ENCODE data around the gene SRXN1.
"Not testable (repeated sequence)": the region's sequence is repeated elsewhere in the genome, so short reads cannot be mapped to it uniquely, and the experiment has no call there.

The SRXN1 gene

DNA sequence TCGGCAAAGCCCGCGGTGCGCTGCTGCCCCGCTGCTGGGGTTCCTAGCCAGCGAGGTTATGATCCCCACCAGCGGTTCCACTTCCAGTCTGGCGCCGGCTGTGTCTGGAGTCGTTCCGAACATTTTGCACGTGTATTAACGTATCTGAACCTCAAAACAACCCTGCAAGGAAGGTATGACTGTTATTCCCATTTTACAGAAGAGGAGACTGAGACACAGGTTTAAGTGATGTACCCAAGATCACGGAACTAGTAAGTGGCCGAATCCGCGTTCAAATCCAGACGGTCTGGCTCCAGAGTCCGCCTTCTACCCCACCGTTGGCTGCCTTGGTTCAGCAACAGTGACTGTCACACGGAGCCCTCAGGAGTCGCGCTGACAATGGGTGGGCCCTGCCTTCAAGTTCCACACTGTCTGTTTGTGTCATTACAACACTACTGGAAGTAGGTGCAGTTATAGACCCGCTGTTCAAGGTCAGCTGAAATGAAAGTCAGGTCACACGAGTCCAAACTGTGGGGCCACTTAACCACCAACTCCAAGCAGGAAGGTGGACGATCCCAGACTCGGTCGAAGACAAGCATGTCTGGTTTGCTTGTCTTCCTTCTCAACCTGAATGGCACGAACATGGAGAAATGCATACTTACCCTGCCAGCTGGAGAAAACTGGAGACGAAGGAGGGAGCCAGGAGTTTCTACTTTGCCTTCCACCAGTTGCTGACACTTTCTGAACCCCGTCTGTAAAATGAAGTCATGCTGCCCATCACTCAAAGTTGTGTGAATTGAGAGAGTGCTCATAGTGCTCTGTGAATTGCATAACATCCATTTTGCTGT, 803 bp upstream of the SRXN1 start:
- no peak for DNase-seq

DNA sequence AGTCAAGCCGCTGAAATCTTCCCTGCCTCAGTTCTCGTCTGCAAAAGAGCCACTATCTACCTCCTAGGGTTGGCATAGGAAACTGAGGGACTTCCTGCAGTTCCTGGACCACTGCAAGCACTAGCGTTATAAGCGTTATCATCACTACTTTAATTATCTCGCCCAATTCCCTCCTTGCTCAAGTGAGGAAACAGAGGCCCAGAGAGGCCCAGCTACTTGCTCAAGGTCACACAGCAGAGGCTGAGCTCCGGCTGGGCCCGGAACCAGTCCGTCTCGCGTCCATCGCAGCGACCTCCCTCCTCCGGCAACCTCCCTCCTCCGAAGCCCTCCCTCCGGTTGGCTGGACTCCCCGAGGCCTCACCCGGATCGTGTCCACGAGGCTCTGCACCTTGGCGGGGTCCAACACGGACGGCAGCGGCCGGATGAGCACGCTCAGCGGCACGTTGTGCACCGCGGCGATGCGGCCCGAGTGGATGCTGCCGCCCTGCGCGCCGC, 338 bp downstream of the SRXN1 start:
- peak; percentile 54 for DNase-seq

DNA sequence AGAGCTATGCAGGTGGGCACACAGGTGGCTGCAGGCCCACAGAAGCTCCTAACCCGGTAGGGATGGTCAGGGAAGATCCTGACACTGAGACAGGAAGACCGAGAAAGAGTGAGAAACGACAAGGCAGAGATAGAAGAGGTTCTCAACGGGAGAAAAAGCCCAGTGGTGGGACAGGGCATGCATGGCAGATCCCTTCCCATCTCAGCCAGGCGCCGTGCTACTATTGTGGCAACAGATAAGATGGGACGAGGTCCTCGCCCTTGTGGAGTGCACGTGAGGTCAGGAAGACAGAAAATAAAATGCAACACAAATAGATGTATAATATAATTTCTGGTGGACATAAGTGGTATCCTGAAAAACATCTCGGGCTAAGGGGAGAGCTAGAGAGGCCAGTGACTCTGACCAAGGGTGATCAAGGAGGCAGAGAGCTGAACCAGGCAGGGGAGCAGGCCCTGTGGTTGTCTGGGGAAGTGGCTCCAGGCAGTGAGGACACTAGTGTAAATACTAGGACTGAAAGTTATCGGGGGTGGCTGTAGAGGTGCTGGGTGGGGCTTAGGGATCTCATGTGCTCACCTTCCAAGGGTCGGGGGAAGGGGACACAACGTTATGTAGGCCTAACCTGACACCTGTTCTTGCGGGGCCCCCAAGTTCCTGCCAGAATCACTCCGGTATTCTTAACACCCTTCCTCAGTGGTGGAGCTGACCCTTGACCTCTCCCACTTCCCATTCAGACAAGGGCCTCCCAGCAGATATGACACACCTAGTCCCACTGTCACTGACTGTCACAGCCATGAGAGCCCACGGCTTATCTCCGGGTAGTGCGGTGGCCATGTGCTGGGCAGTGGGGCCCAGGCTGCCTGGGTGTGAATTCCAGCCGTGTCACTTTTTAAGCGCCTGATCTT, 1.0 kb downstream of the SRXN1 start:
- DNase-seq, result no peak

DNA sequence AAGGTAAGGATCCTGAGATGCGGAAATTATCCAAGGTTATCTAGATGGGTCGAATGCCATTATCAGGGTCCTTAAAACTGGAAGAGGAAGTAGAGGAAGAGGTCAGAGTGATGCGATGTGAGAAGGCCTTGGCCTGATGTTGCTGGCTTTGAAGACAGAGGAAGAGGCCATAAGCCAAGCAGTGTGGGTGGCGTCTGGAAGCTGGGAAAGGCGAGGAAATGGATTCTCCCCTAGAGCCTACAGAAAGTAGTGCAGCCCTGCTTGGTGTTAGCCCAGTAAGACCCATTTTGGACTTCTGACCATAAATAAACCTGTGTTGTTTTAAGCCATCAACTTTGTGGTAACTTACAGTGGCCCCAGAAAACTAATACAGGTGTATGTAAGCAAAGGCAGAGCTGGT, 2.0 kb downstream of the SRXN1 start:
- DNase-seq, result no peak

GRCh38 chr20:650281-650680, 2.7 kb downstream of the SRXN1 start:
- no peak for DNase-seq

- no peak for DNase-seq
These were observed 5.5 kb downstream of the SRXN1 start for GRCh38 chr20:647479-648019.

DNA sequence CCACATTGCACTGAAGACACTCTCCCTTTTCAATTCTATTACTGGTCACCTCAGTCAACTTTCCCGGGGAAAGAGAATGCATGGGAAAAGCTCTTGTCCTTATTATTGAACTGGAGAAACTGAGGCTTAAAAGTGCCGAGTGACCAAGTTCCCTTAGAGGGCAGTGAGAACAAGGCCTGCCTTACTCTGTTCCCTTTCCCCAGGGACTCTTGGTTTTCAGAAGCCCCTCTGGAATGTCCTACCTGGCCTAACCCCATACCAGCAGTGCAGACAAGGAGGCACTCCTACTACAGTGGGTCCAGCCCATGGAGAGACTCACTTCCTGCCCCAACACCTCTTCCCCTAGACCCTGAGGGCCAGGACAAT, 6.1 kb downstream of the SRXN1 start:
- DNase-seq, result no peak

DNA sequence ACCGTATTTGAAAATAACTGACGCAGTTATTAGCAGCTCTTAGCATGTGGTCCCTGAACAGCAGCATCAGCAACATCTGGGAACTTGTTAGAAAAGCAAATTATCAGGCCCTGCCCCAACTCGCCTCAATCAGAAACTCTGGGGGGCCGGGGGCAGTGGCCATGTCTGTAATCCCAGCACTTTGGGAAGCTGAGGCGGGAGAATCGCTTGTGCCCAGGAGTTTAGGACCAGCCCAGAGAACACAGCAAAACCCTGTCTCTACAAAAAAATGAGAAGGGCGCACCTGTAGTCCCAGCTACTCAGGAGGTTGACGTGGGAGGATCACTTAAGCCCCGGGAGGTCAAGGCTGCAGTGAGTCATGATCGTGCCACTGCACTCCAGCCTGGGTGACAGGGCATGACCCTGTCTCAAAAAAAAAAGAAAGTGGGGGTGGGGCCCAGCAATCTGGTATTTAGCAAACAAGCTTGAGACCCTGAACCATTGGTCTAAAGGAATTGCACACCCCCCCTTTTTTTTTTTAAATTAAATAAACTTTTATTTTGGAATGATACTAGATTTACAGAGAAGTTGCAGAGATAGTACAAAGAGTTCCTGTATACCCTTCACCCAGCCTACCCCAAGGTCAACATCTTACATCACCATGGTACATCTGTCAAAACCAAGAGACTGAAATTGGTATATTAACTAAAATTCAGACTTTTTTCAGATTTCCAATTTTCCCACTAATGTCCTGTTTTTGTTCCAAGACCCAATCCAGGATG, 6.7 kb downstream of the SRXN1 start:
- no peak for DNase-seq

- DNase-seq, result peak; percentile 91
These were observed 7.5 kb downstream of the SRXN1 start for GRCh38 chr20:645318-646106.

DNA sequence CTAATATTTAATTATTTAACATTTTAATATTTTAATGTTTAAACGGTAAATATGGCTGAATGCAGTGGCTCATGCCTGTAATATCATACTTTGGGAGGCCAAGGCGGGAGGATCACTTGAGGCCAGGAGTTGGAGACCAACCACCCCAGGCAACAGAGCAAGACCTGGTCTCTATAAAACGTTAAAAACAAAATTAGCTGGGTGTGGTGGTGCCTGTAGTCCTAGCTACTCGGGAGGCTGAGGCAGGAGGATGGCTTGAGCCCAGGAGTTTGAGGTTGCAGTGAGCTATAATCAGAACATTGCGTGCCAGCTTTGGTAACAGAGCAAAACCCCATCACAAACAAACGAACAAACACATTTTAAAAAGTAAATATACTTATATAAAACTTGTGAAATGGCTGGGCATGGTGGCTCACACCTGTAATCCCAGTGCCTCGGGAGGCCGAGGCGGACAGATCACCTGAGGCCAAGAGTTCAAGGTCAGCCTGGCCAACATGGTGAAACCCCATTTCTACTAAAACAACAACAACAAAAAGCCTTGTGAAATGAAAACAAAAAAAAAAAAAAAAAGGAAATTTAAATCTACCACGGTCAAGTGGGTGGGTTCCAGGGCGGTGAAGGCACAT, 8.2 kb downstream of the SRXN1 start:
- DNase-seq, result no peak

DNA sequence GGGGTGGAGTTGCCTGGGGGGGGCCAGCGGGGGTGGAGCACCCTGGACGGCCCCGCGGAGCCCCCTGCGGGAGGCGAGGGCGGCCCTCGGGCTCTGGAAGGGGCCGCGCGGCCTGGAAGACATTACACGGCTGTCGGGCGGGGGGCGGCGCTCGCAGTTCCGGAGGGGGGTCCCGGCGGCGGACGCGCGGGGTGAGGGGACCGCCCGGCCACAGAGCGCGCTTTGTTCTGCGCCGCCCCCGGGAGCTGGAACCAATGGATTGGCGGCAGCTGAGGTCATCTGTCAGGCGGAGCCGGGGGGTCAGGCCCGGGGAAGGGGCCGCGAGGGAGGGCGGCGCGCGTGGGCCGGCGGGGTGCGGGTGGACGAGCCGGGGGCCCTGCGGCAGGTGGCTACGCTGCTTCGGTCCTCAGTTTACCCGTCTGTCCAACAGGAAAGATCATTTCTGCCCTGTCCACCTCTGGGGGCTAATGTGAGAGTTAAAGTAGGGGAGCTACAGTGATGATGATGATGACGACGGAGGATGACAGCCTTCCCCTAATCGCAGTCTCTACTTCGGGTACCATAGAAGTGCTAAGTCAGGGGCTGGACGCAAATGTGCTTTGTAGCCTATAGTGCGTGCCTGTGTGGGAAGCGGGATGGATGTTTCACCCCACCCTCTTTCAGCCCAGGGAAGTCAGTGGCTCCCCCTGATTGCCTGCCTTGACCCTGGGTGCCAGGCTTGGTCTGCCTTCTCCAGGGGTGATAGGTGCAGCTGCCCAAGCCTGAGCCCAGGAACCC, 10.4 kb downstream of the SRXN1 start:
- DNase-seq, result peak; percentile 69

DNA sequence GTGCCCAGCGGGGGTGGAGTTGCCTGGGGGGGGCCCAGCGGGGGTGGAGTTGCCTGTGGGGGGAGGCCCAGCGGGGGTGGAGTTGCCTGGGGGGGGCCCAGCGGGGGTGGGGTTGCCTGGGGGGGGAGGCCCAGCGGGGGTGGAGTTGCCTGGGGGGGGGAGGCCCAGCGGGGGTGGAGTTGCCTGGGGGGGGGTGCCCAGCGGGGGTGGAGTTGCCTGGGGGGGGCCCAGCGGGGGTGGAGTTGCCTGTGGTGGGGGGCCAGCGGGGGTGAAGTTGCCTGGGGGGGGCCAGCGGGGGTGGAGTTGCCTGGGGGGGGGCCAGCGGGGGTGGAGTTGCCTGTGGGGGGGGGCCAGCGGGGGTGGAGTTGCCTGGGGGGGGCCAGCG, 11.0 kb downstream of the SRXN1 start:
- not testable (repeated sequence) for DNase-seq

- no peak for DNase-seq
These were observed 11.5 kb downstream of the SRXN1 start for GRCh38 chr20:641516-641875.

GRCh38 chr20:640674-641515, 12.1 kb downstream of the SRXN1 start:
- DNase-seq, result no peak

DNA sequence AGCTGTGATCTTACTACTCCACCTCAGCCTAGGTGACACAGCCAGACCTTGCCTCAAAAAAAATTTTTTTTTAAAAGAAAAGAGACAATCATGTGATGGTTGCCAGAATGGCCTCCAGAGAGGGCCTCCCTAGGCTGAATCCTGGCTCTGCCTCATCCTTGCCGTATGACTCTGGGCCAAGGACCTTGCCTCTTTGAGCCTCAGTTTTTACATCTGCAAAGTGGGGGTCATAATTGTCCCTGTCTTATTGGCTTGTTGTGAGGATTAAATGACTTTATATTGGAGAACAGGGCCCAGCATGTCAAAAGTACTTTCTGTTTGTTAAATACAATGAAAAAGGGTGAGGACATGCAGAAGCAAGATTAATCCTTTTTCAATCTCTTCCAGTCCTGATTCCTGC, 14.4 kb downstream of the SRXN1 start:
- DNase-seq, result no peak

GRCh38 chr20:637559-637958, 15.4 kb downstream of the SRXN1 start:
- DNase-seq, result no peak

DNA sequence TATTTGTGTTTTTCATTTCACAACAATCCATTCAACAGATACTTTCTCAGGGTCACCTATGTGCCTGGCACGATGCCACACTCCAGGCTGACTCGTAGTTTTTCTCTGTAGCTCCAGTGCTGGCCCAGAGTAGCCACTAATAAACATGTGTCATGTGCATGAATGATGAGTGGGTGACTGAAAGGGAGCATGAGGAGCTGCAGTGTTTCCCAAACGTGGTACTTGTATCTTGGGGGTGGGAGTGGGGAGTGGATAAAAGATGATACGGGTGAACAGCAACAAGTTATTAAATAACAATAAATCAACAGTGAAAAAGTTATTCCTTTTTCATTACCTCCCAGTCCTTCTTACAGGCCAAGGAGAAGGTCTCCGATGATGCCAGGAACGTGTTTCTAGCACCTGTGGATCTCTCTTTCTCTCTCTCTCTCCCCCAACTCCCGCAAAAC, 17.1 kb downstream of the SRXN1 start:
- DNase-seq, result no peak

DNA sequence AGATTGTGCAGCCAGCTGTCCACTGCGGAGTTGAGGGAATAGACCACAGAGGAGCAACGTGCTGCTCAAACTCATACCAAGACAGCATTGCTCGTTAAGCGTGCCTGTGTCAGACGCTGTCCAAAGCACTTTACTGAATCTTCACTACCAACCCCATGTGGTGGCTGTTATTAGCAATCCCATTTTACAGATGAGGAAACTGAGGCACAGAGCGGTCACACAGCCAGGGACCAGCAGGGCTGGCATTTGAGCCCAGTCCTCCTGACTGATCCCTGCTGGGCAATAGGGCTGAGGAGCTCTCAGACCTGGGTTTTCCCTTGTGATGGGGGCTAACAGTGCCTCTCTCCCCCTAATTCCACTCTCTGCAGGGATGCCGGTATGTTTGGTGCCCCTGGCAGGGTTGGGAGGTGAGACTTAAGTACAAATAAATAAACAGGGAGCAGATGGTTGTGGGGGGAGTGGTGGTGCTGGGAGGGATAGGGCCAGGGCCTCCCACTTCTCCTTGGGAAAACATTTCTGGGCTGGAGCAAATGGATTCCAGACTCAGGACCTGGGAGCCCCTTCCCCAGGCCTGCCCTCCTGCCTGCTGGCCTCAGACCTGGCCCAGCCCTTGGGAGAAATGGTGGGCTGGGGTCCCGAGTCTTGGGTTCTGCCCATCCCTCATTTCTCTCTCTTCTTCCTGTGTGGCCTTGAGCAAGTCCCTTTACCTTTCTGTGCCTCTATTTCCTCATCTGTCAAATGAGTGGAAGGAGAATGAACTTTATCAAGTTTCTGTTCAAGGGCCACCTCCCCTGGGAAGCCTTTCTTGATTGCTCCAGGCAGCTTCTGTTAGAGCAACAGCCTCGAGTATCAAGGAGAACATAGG, 17.7 kb downstream of the SRXN1 start:
- no peak for DNase-seq
